ENCODE measurements around the gene PCCA. TPM values are rescaled to one million over a fixed set of nuclear protein-coding genes. Genes with fewer than 3 reads are reported as not detected.

The PCCA gene
- total RNA-seq, 1 experiment from 2014 or later, result 16.1 TPM

DNA sequence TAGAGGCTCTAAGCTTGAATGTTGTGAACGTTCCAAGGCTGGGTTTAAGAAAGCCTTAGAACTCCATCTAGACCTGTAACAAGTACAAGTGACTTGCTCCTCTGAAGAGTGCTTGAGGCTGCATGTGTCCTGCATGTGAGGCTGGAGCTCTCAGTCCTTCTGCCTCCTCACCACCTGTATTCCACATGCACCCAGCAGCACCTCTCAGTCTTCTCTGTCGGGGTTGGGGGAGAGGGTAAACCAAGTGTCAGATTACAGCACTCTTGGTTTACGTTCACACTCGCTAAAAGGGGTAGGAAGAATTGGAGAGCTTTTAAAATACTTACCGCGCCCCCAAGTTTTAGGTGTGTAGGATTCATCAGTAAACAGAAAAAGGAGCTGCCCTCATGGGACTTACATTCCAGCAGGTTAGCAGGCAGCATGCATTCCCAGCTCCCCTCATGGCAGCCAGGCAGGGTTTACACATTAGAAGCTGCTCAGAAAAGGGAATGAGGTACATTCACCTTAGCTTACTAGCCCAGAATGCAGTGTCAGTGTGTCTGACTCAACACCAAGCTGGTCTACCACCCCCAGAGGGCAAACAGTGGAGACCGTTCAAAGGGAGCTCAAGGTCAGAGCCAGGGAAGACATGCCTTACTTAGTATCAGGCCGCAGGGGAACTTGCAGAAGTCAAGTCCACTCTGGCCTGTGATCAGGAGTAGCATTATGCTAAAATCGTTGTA, 248.1 kb downstream of the PCCA start:
- Histone ChIP-seq H3K9me3 (ENCODE audit: insufficient read depth, low read depth) (peaks cover 7% of the 10 kb centered on the region), H3K9me2 (ENCODE audit: insufficient read depth) (no peaks in the 10 kb centered on the region; the same call in 1 of the 2 replicates), H3K4me2 (no peak overlapping the region), H4K20me1 (ENCODE audit: insufficient read depth) (no peaks in the 10 kb centered on the region), H3K27me3 (ENCODE audit: insufficient read depth, low read depth) (no peaks in the 10 kb centered on the region), H3K4me1 (replicated peaks; ENCODE audit: insufficient read depth) (no peaks in the 10 kb centered on the region), H3K79me2 (ENCODE audit: low read depth) (no peaks in the 10 kb centered on the region), H3K27ac (no peak overlapping the region), H2AFZ (no peak overlapping the region), H3K36me3 (ENCODE audit: low read depth) (no peaks in the 10 kb centered on the region), H3F3A (ENCODE audit: insufficient read depth, low read depth) (no peaks in the 10 kb centered on the region), H3K4me3 (no peak overlapping the region)
- no TSS peak for BruUV-seq (replicated peaks)
- no peak for DNase-seq
- ChIA-PET POLR2A (ENCODE audit: unreplicated experiment) (no interaction called here), CTCF (no interaction called here)
- TF ChIP-seq EZH2 (IDR thresholded peaks at IDR 0.05; ENCODE audit: low read depth), result no peak
- intact Hi-C loops (cut with micrococcal nuclease; ENCODE audit: unreplicated experiment), result no loop called here

GRCh38 chr13:100338275-100338674, 249.4 kb downstream of the PCCA start:
- DNase-seq, result no peak
- no peak for TF ChIP-seq EZH2 (IDR thresholded peaks at IDR 0.05; ENCODE audit: low read depth)
- TF ChIP-seq, protein P1, sequence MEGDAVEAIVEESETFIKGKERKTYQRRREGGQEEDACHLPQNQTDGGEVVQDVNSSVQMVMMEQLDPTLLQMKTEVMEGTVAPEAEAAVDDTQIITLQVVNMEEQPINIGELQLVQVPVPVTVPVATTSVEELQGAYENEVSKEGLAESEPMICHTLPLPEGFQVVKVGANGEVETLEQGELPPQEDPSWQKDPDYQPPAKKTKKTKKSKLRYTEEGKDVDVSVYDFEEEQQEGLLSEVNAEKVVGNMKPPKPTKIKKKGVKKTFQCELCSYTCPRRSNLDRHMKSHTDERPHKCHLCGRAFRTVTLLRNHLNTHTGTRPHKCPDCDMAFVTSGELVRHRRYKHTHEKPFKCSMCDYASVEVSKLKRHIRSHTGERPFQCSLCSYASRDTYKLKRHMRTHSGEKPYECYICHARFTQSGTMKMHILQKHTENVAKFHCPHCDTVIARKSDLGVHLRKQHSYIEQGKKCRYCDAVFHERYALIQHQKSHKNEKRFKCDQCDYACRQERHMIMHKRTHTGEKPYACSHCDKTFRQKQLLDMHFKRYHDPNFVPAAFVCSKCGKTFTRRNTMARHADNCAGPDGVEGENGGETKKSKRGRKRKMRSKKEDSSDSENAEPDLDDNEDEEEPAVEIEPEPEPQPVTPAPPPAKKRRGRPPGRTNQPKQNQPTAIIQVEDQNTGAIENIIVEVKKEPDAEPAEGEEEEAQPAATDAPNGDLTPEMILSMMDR (conservative IDR thresholded peaks at IDR 0.05), result no peak
- no TSS peak for BruUV-seq (replicated peaks)
- Histone ChIP-seq H3F3A (ENCODE audit: insufficient read depth, low read depth) (no peaks in the 10 kb centered on the region), H3K27ac (no peak overlapping the region), H3K4me3 (no peak overlapping the region), H3K36me3 (ENCODE audit: low read depth) (no peaks in the 10 kb centered on the region), H3K27me3 (ENCODE audit: insufficient read depth, low read depth) (no peaks in the 10 kb centered on the region), H3K9me3 (ENCODE audit: insufficient read depth, low read depth) (peaks cover 7% of the 10 kb centered on the region), H3K9me2 (ENCODE audit: insufficient read depth) (no peaks in the 10 kb centered on the region; the same call in 1 of the 2 replicates), H3K4me2 (no peak overlapping the region), H3K4me1 (replicated peaks; ENCODE audit: insufficient read depth) (no peaks in the 10 kb centered on the region), H2AFZ (no peak overlapping the region), H4K20me1 (ENCODE audit: insufficient read depth) (no peaks in the 10 kb centered on the region), H3K79me2 (ENCODE audit: low read depth) (no peaks in the 10 kb centered on the region)
- intact Hi-C loops (cut with micrococcal nuclease; ENCODE audit: unreplicated experiment), result no loop called here
- ChIA-PET POLR2A (ENCODE audit: unreplicated experiment) (no interaction called here), CTCF (no interaction called here)

GRCh38 chr13:100339411-100339940, 250.6 kb downstream of the PCCA start:
- Histone ChIP-seq H2AFZ (no peak overlapping the region), H3K9me3 (ENCODE audit: insufficient read depth, low read depth) (peaks cover 6% of the 10 kb centered on the region), H3K79me2 (ENCODE audit: low read depth) (no peaks in the 10 kb centered on the region), H3K4me2 (no peak overlapping the region), H3K36me3 (ENCODE audit: low read depth) (no peaks in the 10 kb centered on the region), H3K27ac (no peak overlapping the region), H3K9me2 (ENCODE audit: insufficient read depth) (no peaks in the 10 kb centered on the region), H3K4me3 (no peak overlapping the region), H4K20me1 (ENCODE audit: insufficient read depth) (no peaks in the 10 kb centered on the region), H3F3A (ENCODE audit: insufficient read depth, low read depth) (no peaks in the 10 kb centered on the region), H3K4me1 (replicated peaks; ENCODE audit: insufficient read depth) (no peaks in the 10 kb centered on the region), H3K27me3 (ENCODE audit: insufficient read depth, low read depth) (no peaks in the 10 kb centered on the region)
- POLR2A ChIA-PET (ENCODE audit: unreplicated experiment), result no interaction called here
- no peak for TF ChIP-seq EZH2 (IDR thresholded peaks at IDR 0.05; ENCODE audit: low read depth)
- TF ChIP-seq, protein P1 (conservative IDR thresholded peaks at IDR 0.05), result no peak
- no peak for DNase-seq
- no TSS peak for BruUV-seq (replicated peaks)
- intact Hi-C loops (cut with micrococcal nuclease; ENCODE audit: unreplicated experiment), result no loop called here
- CTCF ChIA-PET, result no interaction called here

All from PC-9 (cell line).